H9 (cell line): Measurements from ENCODE around the gene HUNK. TPM values are rescaled to one million over a fixed set of nuclear protein-coding genes. Genes with fewer than 3 reads are reported as not detected.

Experiments used
- DNase-seq: peaks from one replicate; pipeline ENCODE4 v3.0.0-alpha.2; 2017
- H2AFZ ChIP-seq: one replicate; pipeline ENCODE4 v1.6.1; 2013; ENCODE audit warnings: mild to moderate bottlenecking, low read length, control low read depth, moderate library complexity
- H2AK5ac ChIP-seq: 2 replicates; pipeline ENCODE4 v1.6.1; 2013; ENCODE audit warnings: low read length, control low read depth, mixed read lengths; ENCODE audit not compliant: insufficient read length
- H2BK120ac ChIP-seq: one replicate; pipeline ENCODE4 v1.6.1; 2013; ENCODE audit warnings: low read depth, mild to moderate bottlenecking, low read length, control low read depth, inconsistent platforms; ENCODE audit not compliant: poor library complexity, severe bottlenecking
- H2BK12ac ChIP-seq: 2 replicates; pipeline ENCODE4 v1.6.1; 2013; ENCODE audit warnings: low read length, control low read depth, mixed read lengths, low read depth; ENCODE audit not compliant: insufficient read length
- H2BK15ac ChIP-seq: 2 replicates; pipeline ENCODE4 v1.6.1; 2013; ENCODE audit warnings: low read depth, low read length, control low read depth
- H2BK20ac ChIP-seq: one replicate; pipeline ENCODE4 v1.6.1; 2013; ENCODE audit warnings: low read depth, mild to moderate bottlenecking, low read length, control low read depth, inconsistent platforms; ENCODE audit not compliant: poor library complexity, severe bottlenecking
- H2BK5ac ChIP-seq: 2 replicates; pipeline ENCODE4 v1.6.1; 2013; ENCODE audit warnings: low read length, control low read depth, mixed read lengths; ENCODE audit not compliant: insufficient read length
- H3K14ac ChIP-seq: 2 replicates; pipeline ENCODE4 v1.6.1; 2013; ENCODE audit warnings: low read length, control low read depth; ENCODE audit not compliant: insufficient read depth
- H3K18ac ChIP-seq: 2 replicates; pipeline ENCODE4 v1.6.1; 2013; ENCODE audit warnings: low read depth, mild to moderate bottlenecking, mixed read lengths, low read length, control low read depth; ENCODE audit not compliant: insufficient read length
- H3K23ac ChIP-seq: 2 replicates; pipeline ENCODE4 v1.6.1; 2013; ENCODE audit warnings: low read length, control low read depth, mixed read lengths, low read depth; ENCODE audit not compliant: insufficient read length
- H3K23me2 ChIP-seq: 2 replicates; pipeline ENCODE4 v1.6.1; 2013; ENCODE audit warnings: low read depth, mild to moderate bottlenecking, mixed read lengths, low read length, control low read depth; ENCODE audit not compliant: insufficient read length, poor library complexity, severe bottlenecking
- H3K27ac ChIP-seq: 2 replicates; pipeline ENCODE4 v1.5.1; 2013; ENCODE audit warnings: low read length, control low read depth, mixed read lengths, low read depth; ENCODE audit not compliant: insufficient read length
- H3K27me3 ChIP-seq: 2 replicates; pipeline ENCODE4 v1.6.1; 2013; ENCODE audit warnings: low read length, control low read depth, inconsistent platforms; ENCODE audit not compliant: insufficient read depth
- H3K4ac ChIP-seq: 2 replicates; pipeline ENCODE4 v1.6.1; 2013; ENCODE audit warnings: low read depth, mild to moderate bottlenecking, control low read depth, inconsistent platforms, low read length, moderate library complexity
- H3K4me1 ChIP-seq: 2 replicates; pipeline ENCODE4 v1.6.1; 2013; ENCODE audit warnings: low read length, control low read depth, inconsistent platforms; ENCODE audit not compliant: insufficient read depth
- H3K4me2 ChIP-seq: 2 replicates; pipeline ENCODE4 v1.6.1; 2013; ENCODE audit warnings: low read length, control low read depth, mixed read lengths; ENCODE audit not compliant: insufficient read length, insufficient read depth
- H3K56ac ChIP-seq: 2 replicates; pipeline ENCODE4 v1.6.1; 2013; ENCODE audit warnings: low read depth, mild to moderate bottlenecking, mixed read lengths, low read length, control low read depth; ENCODE audit not compliant: insufficient read length
- H3K79me1 ChIP-seq: 2 replicates; pipeline ENCODE4 v1.6.1; 2013; ENCODE audit warnings: low read depth, mild to moderate bottlenecking, moderate library complexity, low read length, control low read depth, inconsistent platforms; ENCODE audit not compliant: insufficient read depth, poor library complexity, severe bottlenecking
- H3K79me2 ChIP-seq: 2 replicates; pipeline ENCODE4 v1.6.1; 2013; ENCODE audit warnings: low read length, control low read depth, inconsistent platforms; ENCODE audit not compliant: insufficient read depth
- H3K9ac ChIP-seq: 2 replicates; pipeline ENCODE4 v1.6.1; 2013; ENCODE audit warnings: low read length, control low read depth, mixed read lengths; ENCODE audit not compliant: insufficient read length; ENCODE audit errors: extremely low read depth
- H3K9me3 ChIP-seq: one replicate; pipeline ENCODE4 v1.6.1; 2013; ENCODE audit warnings: low read depth, low read length, inconsistent platforms; ENCODE audit not compliant: control insufficient read depth
- H3T11ph ChIP-seq: one replicate; pipeline ENCODE4 v1.6.1; 2013; ENCODE audit warnings: mild to moderate bottlenecking, low read length, control low read depth, inconsistent platforms
- H4K20me1 ChIP-seq: one replicate; pipeline ENCODE4 v1.6.1; 2013; ENCODE audit not compliant: control insufficient read depth, insufficient read length, insufficient read depth
- H4K5ac ChIP-seq: 2 replicates; pipeline ENCODE4 v1.6.1; 2013; ENCODE audit warnings: low read depth, mild to moderate bottlenecking, mixed read lengths, low read length, control low read depth; ENCODE audit not compliant: insufficient read length
- H4K8ac ChIP-seq: replicated peaks from 2 replicates; pipeline ENCODE4 v1.6.1; 2013; ENCODE audit warnings: low read length, control low read depth, mixed read lengths, low read depth; ENCODE audit not compliant: insufficient read length
- H4K91ac ChIP-seq: 2 replicates; pipeline ENCODE4 v1.6.1; 2013; ENCODE audit warnings: low read depth, mild to moderate bottlenecking, moderate library complexity, mixed read lengths, low read length, control low read depth; ENCODE audit not compliant: insufficient read length
- H3K27ac Mint-ChIP-seq, 3 experiments: 2 replicates in 2 of 3; 3 replicates in 1 of 3; pipeline ENCODE4 v1.8.0; 2020 to 2021; ENCODE audit warnings: mixed read lengths in 3 of 3, mild to moderate bottlenecking in 1 of 3, moderate library complexity in 1 of 3
- H3K27me3 Mint-ChIP-seq: 2 replicates; pipeline ENCODE4 v1.8.0; 2021; ENCODE audit warnings: low read depth, mild to moderate bottlenecking, moderate library complexity, mixed read lengths
- H3K36me3 Mint-ChIP-seq, 3 experiments: 2 replicates in 2 of 3; 3 replicates in 1 of 3; pipeline ENCODE4 v1.8.0; 2020 to 2021; ENCODE audit warnings: low read depth in 3 of 3, mixed read lengths in 3 of 3; ENCODE audit not compliant: insufficient read depth in 1 of 3
- H3K4me1 Mint-ChIP-seq, 2 experiments: 2 replicates each; pipeline ENCODE4 v1.8.0; 2020; ENCODE audit warnings: mixed read lengths in 2 of 2
- H3K4me3 Mint-ChIP-seq, 2 experiments: 2 replicates in 1 of 2; 3 replicates in 1 of 2; pipeline ENCODE4 v1.8.0; 2020 to 2021; ENCODE audit warnings: mild to moderate bottlenecking in 2 of 2, mixed read lengths in 2 of 2, moderate library complexity in 1 of 2
- H3K9me3 Mint-ChIP-seq, 2 experiments: 2 replicates in 1 of 2; 3 replicates in 1 of 2; pipeline ENCODE4 v1.8.0; 2020; ENCODE audit warnings: mild to moderate bottlenecking in 2 of 2, mixed read lengths in 2 of 2, moderate library complexity in 1 of 2
- CTCF ChIP-seq: fragments of 200-600 bp; sonication (generic); conservative IDR thresholded peaks from 3 replicates; pipeline ENCODE4 v1.8.0; 2021; ENCODE audit warnings: antibody characterized with exemption, mild to moderate bottlenecking
- WGBS: extraction: QIAGEN DNeasy Blood & Tissue Kit; methylation state at CpG from one replicate; pipeline ENCODE4 v1.1.7; 2013; ENCODE audit warnings: missing lambda C conversion rate, low lambda C conversion rate, mixed read lengths; ENCODE audit not compliant: insufficient read length; ENCODE audit errors: extremely low coverage; 5-methylcytosine and 5-hydroxymethylcytosine counted together
- total RNA-seq: library from RNA; stranded (reverse); gene quantifications from 2 replicates; pipeline ENCODE4 v1.2.1, GENCODE V29; 2021

The HUNK gene
- total RNA-seq, 1 experiment from 2014 or later, result 5.8 TPM

DNA sequence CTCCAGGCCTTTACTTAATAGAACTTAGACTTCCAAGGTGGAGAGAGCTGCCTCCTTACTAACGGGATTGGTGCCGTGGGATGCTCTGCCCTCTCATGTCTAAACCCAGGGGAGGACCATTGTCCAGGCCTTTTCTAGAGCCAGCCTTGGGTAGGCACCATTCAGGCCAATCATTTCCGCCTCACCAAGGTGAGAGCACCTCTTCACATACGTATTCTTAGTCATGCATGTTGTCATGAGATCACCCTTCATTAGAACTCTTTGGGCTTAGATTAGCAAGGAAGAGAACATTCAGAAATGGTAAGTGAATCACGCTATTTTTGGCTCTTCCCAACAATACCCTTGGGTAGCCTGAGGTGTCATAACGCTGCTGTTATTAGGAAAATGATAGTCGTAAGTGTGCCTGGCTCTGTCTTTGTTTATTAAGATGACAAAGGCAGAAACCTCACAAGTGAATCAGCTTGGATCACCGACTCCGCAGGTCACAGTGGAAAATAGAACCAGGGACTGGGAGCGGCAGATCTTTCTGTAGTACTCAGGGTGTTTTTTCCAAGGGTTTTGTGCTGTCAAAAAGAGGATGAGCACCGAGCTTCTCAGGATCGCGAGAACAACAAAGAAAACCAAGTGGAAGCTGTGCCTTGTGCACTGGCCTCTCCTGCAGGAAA lies 55.0 kb downstream of the HUNK start:
- no peak overlapping the region for H4K5ac ChIP-seq
- H3K27me3 ChIP-seq, result no peaks in the 10 kb centered on the region
- H2BK5ac ChIP-seq, result no peak overlapping the region
- no peaks in the 10 kb centered on the region for H3K9me3 ChIP-seq
- no peak overlapping the region for H3K4ac ChIP-seq
- H3K27ac Mint-ChIP-seq, result no peak overlapping the region; a peak in 1 of 7 replicates
- H3K4me2 ChIP-seq, result no peak overlapping the region
- H2AFZ ChIP-seq, result no peak overlapping the region
- no peak for DNase-seq
- no peaks in the 10 kb centered on the region for H3K79me2 ChIP-seq
- H2BK12ac ChIP-seq, result no peak overlapping the region
- no peak overlapping the region for H4K8ac ChIP-seq
- no peak overlapping the region for H2BK15ac ChIP-seq
- no peak for TF ChIP-seq CTCF
- no peak overlapping the region for H3K9ac ChIP-seq
- no peak overlapping the region for H3K27ac ChIP-seq
- no peaks in the 10 kb centered on the region; the same call in 1 of the 2 replicates for H3K27me3 Mint-ChIP-seq
- H2AK5ac ChIP-seq, result no peak overlapping the region
- WGBS, result no CpG with 5 or more reads among the region's 13 CpGs
- peaks cover 12 to 25% of the 10 kb centered on the region in 2 experiments for H3K4me1 Mint-ChIP-seq
- H3K23me2 ChIP-seq, result no peaks in the 10 kb centered on the region
- no peak overlapping the region for H3T11ph ChIP-seq
- H3K56ac ChIP-seq, result no peak overlapping the region
- peaks cover 3% of the 10 kb centered on the region for H4K20me1 ChIP-seq
- H3K79me1 ChIP-seq, result no peaks in the 10 kb centered on the region
- no peaks in the 10 kb centered on the region for H3K4me1 ChIP-seq
- no peak overlapping the region for H2BK20ac ChIP-seq
- H2BK120ac ChIP-seq, result no peak overlapping the region
- no peak overlapping the region for H3K18ac ChIP-seq
- peaks cover 11 to 19% (median 12%) of the 10 kb centered on the region in 3 experiments for H3K36me3 Mint-ChIP-seq
- H3K4me3 Mint-ChIP-seq, result no peak overlapping the region
- H3K23ac ChIP-seq, result no peak overlapping the region
- H3K9me3 Mint-ChIP-seq, result peaks cover 4 to 11% of the 10 kb centered on the region in 2 experiments
- no peak overlapping the region for H3K14ac ChIP-seq
- H4K91ac ChIP-seq, result no peak overlapping the region
